Stimulated activated effector memory CD8-positive, alpha-beta T cell treated with anti-CD3 and anti-CD28 coated beads, Interleukin-12 subunit alpha, Interleukin-12 subunit beta, amount 100 ng/mL, for 72 hours (primary cell): ENCODE data around the gene UGGT2.

ENCODE experiments used
- ATAC-seq: fragments of 150-1000 bp; cut with Tn5 transposase; 2 replicates; pipeline ENCODE4 v1.10.0; 2021
- DNase-seq, 2 donors: peaks; one replicate each; pipeline ENCODE4 v3.0.0; 2021 to 2022; ENCODE audit warnings: low spot score in 2 of 2
- H3K27ac Mint-ChIP-seq: one replicate; pipeline ENCODE4 v1.8.0; 2022; ENCODE audit warnings: mild to moderate bottlenecking, mixed read lengths
- H3K36me3 Mint-ChIP-seq: one replicate; pipeline ENCODE4 v1.8.0; 2022; ENCODE audit warnings: mild to moderate bottlenecking, mixed read lengths
- H3K4me1 Mint-ChIP-seq: one replicate; pipeline ENCODE4 v1.8.0; 2022; ENCODE audit warnings: mixed read lengths
- H3K4me3 Mint-ChIP-seq: one replicate; pipeline ENCODE4 v1.8.0; 2022; ENCODE audit warnings: mild to moderate bottlenecking, mixed read lengths
- H3K9me3 Mint-ChIP-seq: one replicate; pipeline ENCODE4 v1.8.0; 2022; ENCODE audit warnings: mixed read lengths

UGGT2 gene

GRCh38 chr13:96053003-96053703 lies at the start of gene UGGT2:
Gene UGGT2 (minus strand): TSS chr13:96053401. CDS start chr13:96053312, 89 bp downstream.
- Mint-ChIP-seq H3K4me3 (peak within 1 kb of the TSS; percentile 23), H3K36me3 (no peaks in the 10 kb centered on the region), H3K27ac (no peak within 1 kb of the TSS), H3K9me3 (peaks cover 10% of the 10 kb centered on the region), H3K4me1 (no peaks in the 10 kb centered on the region)
- ATAC-seq (peak; percentile 36), DNase-seq (no peak)

- ATAC-seq (no peak), DNase-seq (no peak)
- Mint-ChIP-seq H3K36me3 (no peaks in the 10 kb centered on the region), H3K27ac (no peak overlapping the region), H3K4me3 (no peak overlapping the region), H3K4me1 (no peaks in the 10 kb centered on the region), H3K9me3 (peaks cover 7% of the 10 kb centered on the region)
These were observed 47.4 kb upstream of the UGGT2 start for GRCh38 chr13:96100457-96101220.

- Mint-ChIP-seq H3K9me3 (no peaks in the 10 kb centered on the region), H3K36me3 (no peaks in the 10 kb centered on the region), H3K4me3 (no peak overlapping the region)
These were observed 40.2 kb upstream of the UGGT2 start for GRCh38 chr13:96093296-96094006.

GRCh38 chr13:96091164-96092117 lies 38.2 kb upstream of the UGGT2 start:
- no peak for ATAC-seq
- Mint-ChIP-seq H3K9me3 (no peaks in the 10 kb centered on the region), H3K4me1 (no peaks in the 10 kb centered on the region), H3K27ac (no peak overlapping the region), H3K36me3 (no peaks in the 10 kb centered on the region), H3K4me3 (no peak overlapping the region)
- no peak for DNase-seq

More at GRCh38 chr13:96093296-96094006, 40.2 kb upstream of the UGGT2 start:
- Mint-ChIP-seq H3K4me1 (no peaks in the 10 kb centered on the region), H3K27ac (no peak overlapping the region)
- no peak for DNase-seq
- no peak for ATAC-seq

- H3K4me1 Mint-ChIP-seq, result no peaks in the 10 kb centered on the region
- DNase-seq (no peak), ATAC-seq (peak; percentile 11)
- H3K9me3 Mint-ChIP-seq, result no peaks in the 10 kb centered on the region
- no peaks in the 10 kb centered on the region for H3K36me3 Mint-ChIP-seq
- no peak overlapping the region for H3K27ac Mint-ChIP-seq
- H3K4me3 Mint-ChIP-seq, result no peak overlapping the region
These were observed 37.3 kb upstream of the UGGT2 start for GRCh38 chr13:96090240-96091101.

GRCh38 chr13:96089749-96090239 lies 36.6 kb upstream of the UGGT2 start, which contains the start of gene HS6ST3:
Gene HS6ST3 (plus strand): TSS chr13:96090107.
- Mint-ChIP-seq H3K27ac (no peak within 1 kb of the TSS), H3K4me1 (no peaks in the 10 kb centered on the region), H3K9me3 (peaks cover under 1% of the 10 kb centered on the region), H3K36me3 (no peaks in the 10 kb centered on the region), H3K4me3 (no peak within 1 kb of the TSS)
- DNase-seq, result no peak
- peak; percentile 13 for ATAC-seq

GRCh38 chr13:96089139-96089538 lies 35.9 kb upstream of the UGGT2 start:
- Mint-ChIP-seq H3K4me1 (no peaks in the 10 kb centered on the region), H3K4me3 (no peak overlapping the region), H3K9me3 (peaks cover 3% of the 10 kb centered on the region), H3K36me3 (no peaks in the 10 kb centered on the region), H3K27ac (no peak overlapping the region)
- ATAC-seq (no peak), DNase-seq (no peak)

- no peaks in the 10 kb centered on the region for H3K36me3 Mint-ChIP-seq
- ATAC-seq (no peak), DNase-seq (no peak)
- peaks cover 6% of the 10 kb centered on the region for H3K9me3 Mint-ChIP-seq
- H3K27ac Mint-ChIP-seq, result no peak overlapping the region
- H3K4me3 Mint-ChIP-seq, result no peak overlapping the region
- H3K4me1 Mint-ChIP-seq, result no peaks in the 10 kb centered on the region
These were observed 33.5 kb upstream of the UGGT2 start for GRCh38 chr13:96086736-96087135.

GRCh38 chr13:96082640-96083039 lies 29.4 kb upstream of the UGGT2 start:
- Mint-ChIP-seq H3K27ac (no peak overlapping the region), H3K4me3 (no peak overlapping the region)

GRCh38 chr13:96081888-96082287 lies 28.7 kb upstream of the UGGT2 start:
- H3K27ac Mint-ChIP-seq, result no peak overlapping the region
- peaks cover 15% of the 10 kb centered on the region for H3K9me3 Mint-ChIP-seq
- H3K36me3 Mint-ChIP-seq, result no peaks in the 10 kb centered on the region
- ATAC-seq (no peak), DNase-seq (no peak)
- H3K4me1 Mint-ChIP-seq, result no peaks in the 10 kb centered on the region
- H3K4me3 Mint-ChIP-seq, result no peak overlapping the region

More at GRCh38 chr13:96082640-96083039, 29.4 kb upstream of the UGGT2 start:
- Mint-ChIP-seq H3K9me3 (peaks cover 12% of the 10 kb centered on the region), H3K36me3 (no peaks in the 10 kb centered on the region), H3K4me1 (no peaks in the 10 kb centered on the region)
- DNase-seq (no peak), ATAC-seq (no peak)

GRCh38 chr13:96080676-96081075 lies 27.5 kb upstream of the UGGT2 start:
- Mint-ChIP-seq H3K4me1 (no peaks in the 10 kb centered on the region), H3K27ac (no peak overlapping the region), H3K9me3 (peaks cover 20% of the 10 kb centered on the region), H3K4me3 (no peak overlapping the region), H3K36me3 (no peaks in the 10 kb centered on the region)
- no peak for ATAC-seq
- DNase-seq, result no peak

GRCh38 chr13:96075953-96076543 lies 22.8 kb upstream of the UGGT2 start:
- H3K9me3 Mint-ChIP-seq, result peaks cover 17% of the 10 kb centered on the region
- no peaks in the 10 kb centered on the region for H3K4me1 Mint-ChIP-seq
- ATAC-seq (no peak), DNase-seq (no peak)
- no peak overlapping the region for H3K4me3 Mint-ChIP-seq
- no peaks in the 10 kb centered on the region for H3K36me3 Mint-ChIP-seq
- no peak overlapping the region for H3K27ac Mint-ChIP-seq

GRCh38 chr13:96072392-96072791 lies 19.2 kb upstream of the UGGT2 start:
- H3K4me3 Mint-ChIP-seq, result no peak overlapping the region
- no peak for ATAC-seq
- H3K4me1 Mint-ChIP-seq, result no peaks in the 10 kb centered on the region

More at GRCh38 chr13:96072392-96072791, 19.2 kb upstream of the UGGT2 start:
- DNase-seq, result no peak
- peaks cover 14% of the 10 kb centered on the region for H3K9me3 Mint-ChIP-seq
- no peak overlapping the region for H3K27ac Mint-ChIP-seq
- no peaks in the 10 kb centered on the region for H3K36me3 Mint-ChIP-seq
